Adrenal gland (tissue), 5 donors: ENCODE results near the gene PLXNA4.

ENCODE experiments used
- POLR2A ChIP-seq, 2 donors: fragments of 450-650 bp; IDR thresholded peaks; one replicate each; pipeline ENCODE4 v1.6.1; 2017; ENCODE audit warnings: antibody characterized with exemption in 2 of 2, mild to moderate bottlenecking in 2 of 2, moderate library complexity in 1 of 2
- TF ChIP-seq, protein P1 (sequence below), 6 experiments: fragments of 450-650 bp in 4 of 6; fragments of 200-600 bp in 2 of 6; sonication (generic) in 1 of 6; IDR thresholded peaks; 1 replicate in 5 of 6; 2 replicates in 1 of 6; pipeline versions ENCODE4 v1.5.1 to v1.8.0; 2016 to 2021; ENCODE audit warnings: antibody characterized with exemption in 6 of 6, mild to moderate bottlenecking in 2 of 6, moderate library complexity in 1 of 6
- donor health status: DM: no; HTN: no; CAD: no.

DNA sequence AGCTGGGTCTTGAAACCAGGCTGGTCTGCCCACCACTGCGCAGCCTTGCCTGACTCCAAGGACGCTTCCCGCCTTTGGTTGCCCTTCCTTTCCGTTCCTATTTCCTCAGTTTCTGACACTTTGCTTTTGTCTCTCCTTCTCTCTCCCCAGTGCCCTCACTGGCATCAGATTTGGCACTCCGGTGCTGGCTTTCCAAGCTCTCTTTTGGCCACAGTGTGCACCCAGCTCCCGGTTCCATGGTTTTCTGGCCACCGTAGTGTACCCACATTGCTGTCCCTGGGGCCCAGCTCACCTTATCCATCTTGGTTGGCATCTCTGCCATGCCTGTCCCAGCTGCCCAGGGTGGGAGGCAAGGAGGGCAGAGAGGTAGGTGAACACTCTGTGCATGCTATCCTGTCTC, 142.2 kb downstream of the PLXNA4 start:
- TF ChIP-seq, protein P1, sequence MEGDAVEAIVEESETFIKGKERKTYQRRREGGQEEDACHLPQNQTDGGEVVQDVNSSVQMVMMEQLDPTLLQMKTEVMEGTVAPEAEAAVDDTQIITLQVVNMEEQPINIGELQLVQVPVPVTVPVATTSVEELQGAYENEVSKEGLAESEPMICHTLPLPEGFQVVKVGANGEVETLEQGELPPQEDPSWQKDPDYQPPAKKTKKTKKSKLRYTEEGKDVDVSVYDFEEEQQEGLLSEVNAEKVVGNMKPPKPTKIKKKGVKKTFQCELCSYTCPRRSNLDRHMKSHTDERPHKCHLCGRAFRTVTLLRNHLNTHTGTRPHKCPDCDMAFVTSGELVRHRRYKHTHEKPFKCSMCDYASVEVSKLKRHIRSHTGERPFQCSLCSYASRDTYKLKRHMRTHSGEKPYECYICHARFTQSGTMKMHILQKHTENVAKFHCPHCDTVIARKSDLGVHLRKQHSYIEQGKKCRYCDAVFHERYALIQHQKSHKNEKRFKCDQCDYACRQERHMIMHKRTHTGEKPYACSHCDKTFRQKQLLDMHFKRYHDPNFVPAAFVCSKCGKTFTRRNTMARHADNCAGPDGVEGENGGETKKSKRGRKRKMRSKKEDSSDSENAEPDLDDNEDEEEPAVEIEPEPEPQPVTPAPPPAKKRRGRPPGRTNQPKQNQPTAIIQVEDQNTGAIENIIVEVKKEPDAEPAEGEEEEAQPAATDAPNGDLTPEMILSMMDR (IDR thresholded peaks at IDR 0.05): no peak
- no peak for TF ChIP-seq POLR2A (IDR thresholded peaks at IDR 0.05)
